IMR-90 (cell line): ENCODE results near the gene BTN2A1. TPM values are rescaled to one million over a fixed set of nuclear protein-coding genes. Genes with fewer than 3 reads are reported as not detected.
A peak's percentile ranks its signal among the peaks of the same experiment; 100 is the strongest.

Experiments used
- ATAC-seq: fragments of 200-7000 bp; cut with Tn5 transposase; 2 replicates; pipeline ENCODE4 v1.9.1; 2020; ENCODE audit warnings: low read depth, mild to moderate bottlenecking, moderate library complexity
- BruUV-seq: library from RNA; stranded (reverse); fragments of 400-500 nt; replicated peaks from 2 replicates; lab custom pipeline; 2021; lab: Mats Ljungman, UMichigan
- CTCF ChIA-PET: fragments of 300-600 bp; formaldehyde crosslinking; extraction: SDS; loops from one replicate; lab custom pipeline; 2021; ENCODE audit warnings: antibody characterized with exemption; lab: Yijun Ruan, JAX
- POLR2A ChIA-PET: fragments of 300-600 bp; sonication (Branson Sonifier 250); formaldehyde crosslinking; loops from one replicate; lab custom pipeline; 2022; ENCODE audit warnings: antibody characterized with exemption; ENCODE audit not compliant: unreplicated experiment; lab: Charles Lee
- DNase-seq: peaks from one replicate; pipeline ENCODE4 v3.0.0; 2013
- H2AFZ ChIP-seq: replicated peaks from 2 replicates; pipeline ENCODE3; 2013; ENCODE audit warnings: low read length, mild to moderate bottlenecking; ENCODE audit not compliant: poor library complexity
- H2AK5ac ChIP-seq: 2 replicates; pipeline ENCODE4 v1.6.1; 2013; ENCODE audit warnings: low read depth, low read length, inconsistent platforms
- H2AK9ac ChIP-seq: replicated peaks from 2 replicates; pipeline ENCODE3; 2013; ENCODE audit warnings: mild to moderate bottlenecking, low read depth, low read length, moderate library complexity; ENCODE audit not compliant: poor library complexity
- H2BK120ac ChIP-seq: 2 replicates; pipeline ENCODE4 v1.6.1; 2013; ENCODE audit warnings: low read depth, low read length, inconsistent platforms
- H2BK15ac ChIP-seq: 3 replicates; pipeline ENCODE4 v1.6.1; 2013; ENCODE audit warnings: low read depth, low read length, inconsistent platforms
- H2BK20ac ChIP-seq: 2 replicates; pipeline ENCODE4 v1.6.1; 2013; ENCODE audit warnings: low read depth, mild to moderate bottlenecking, inconsistent platforms, low read length, moderate library complexity
- H2BK5ac ChIP-seq: 2 replicates; pipeline ENCODE4 v1.6.1; 2013; ENCODE audit warnings: mild to moderate bottlenecking, low read depth, low read length, inconsistent platforms; ENCODE audit not compliant: poor library complexity, severe bottlenecking
- H3K14ac ChIP-seq: replicated peaks from 2 replicates; pipeline ENCODE4 v1.6.1; 2013; ENCODE audit warnings: low read depth, low read length, inconsistent platforms
- H3K18ac ChIP-seq: 2 replicates; pipeline ENCODE4 v1.6.1; 2013; ENCODE audit warnings: low read depth, low read length, control low read depth
- H3K23ac ChIP-seq: 2 replicates; pipeline ENCODE4 v1.6.1; 2013; ENCODE audit warnings: low read depth, low read length, inconsistent platforms
- H3K27ac ChIP-seq: 2 replicates; pipeline ENCODE4 v1.5.1; 2013; ENCODE audit warnings: mild to moderate bottlenecking, control low read depth, low read length; ENCODE audit not compliant: insufficient read depth
- H3K27me3 ChIP-seq: 2 replicates; pipeline ENCODE4 v1.6.1; 2013; ENCODE audit warnings: low read length; ENCODE audit not compliant: control insufficient read depth, insufficient read depth
- H3K36me3 ChIP-seq: 2 replicates; pipeline ENCODE4 v1.6.1; 2013; ENCODE audit warnings: low read length, mixed read lengths; ENCODE audit not compliant: control insufficient read depth, insufficient read depth
- H3K4ac ChIP-seq: 2 replicates; pipeline ENCODE4 v1.6.1; 2013; ENCODE audit warnings: low read depth, low read length, inconsistent platforms
- H3K4me1 ChIP-seq: 2 replicates; pipeline ENCODE4 v1.6.1; 2013; ENCODE audit warnings: low read length, mixed read lengths; ENCODE audit not compliant: control insufficient read depth, insufficient read depth
- H3K4me2 ChIP-seq: 2 replicates; pipeline ENCODE4 v1.6.1; 2013; ENCODE audit warnings: low read depth, mild to moderate bottlenecking, control low read depth, low read length, moderate library complexity
- H3K4me3 ChIP-seq: 2 replicates; pipeline ENCODE4 v1.5.1; 2013; ENCODE audit warnings: low read depth, mild to moderate bottlenecking, control low read depth, low read length, moderate library complexity; ENCODE audit not compliant: insufficient read depth
- H3K56ac ChIP-seq: 2 replicates; pipeline ENCODE4 v1.6.1; 2013; ENCODE audit warnings: low read length, inconsistent platforms; ENCODE audit not compliant: insufficient read depth; ENCODE audit errors: extremely low read depth
- H3K79me1 ChIP-seq, 2 experiments: 2 replicates each; pipeline ENCODE4 v1.6.1; 2013; ENCODE audit warnings: low read length in 2 of 2, inconsistent platforms in 1 of 2, low read depth in 1 of 2
- H3K9ac ChIP-seq: 2 replicates; pipeline ENCODE4 v1.6.1; 2013; ENCODE audit warnings: low read depth, low read length, control low read depth
- H3K9me1 ChIP-seq: 2 replicates; pipeline ENCODE4 v1.6.1; 2013; ENCODE audit warnings: low read length, inconsistent platforms; ENCODE audit not compliant: insufficient read depth
- H3K9me3 ChIP-seq: 2 replicates; pipeline ENCODE4 v1.6.1; 2013; ENCODE audit warnings: low read length; ENCODE audit not compliant: control insufficient read depth, insufficient read depth
- H4K20me1 ChIP-seq: 2 replicates; pipeline ENCODE4 v1.6.1; 2013; ENCODE audit warnings: low read length, inconsistent platforms; ENCODE audit not compliant: insufficient read depth
- H4K5ac ChIP-seq: 2 replicates; pipeline ENCODE4 v1.6.1; 2013; ENCODE audit warnings: mild to moderate bottlenecking, low read depth, low read length, control low read depth
- H4K8ac ChIP-seq, 2 experiments: 2 replicates each; pipeline ENCODE4 v1.6.1; 2013; ENCODE audit warnings: low read depth in 2 of 2, low read length in 2 of 2, control low read depth in 1 of 2, inconsistent platforms in 1 of 2
- H4K91ac ChIP-seq: 2 replicates; pipeline ENCODE4 v1.6.1; 2013; ENCODE audit warnings: low read depth, low read length, inconsistent platforms; ENCODE audit not compliant: insufficient read depth
- BHLHE40 ChIP-seq: fragments of 150-350 bp; IDR thresholded peaks from 2 replicates; pipeline ENCODE4 v1.6.1; 2016; ENCODE audit warnings: mild to moderate bottlenecking, low read depth, low read length
- CEBPB ChIP-seq: IDR thresholded peaks from 2 replicates; pipeline ENCODE4 v1.6.1; 2012; ENCODE audit warnings: low read depth, low read length, improper control_type of control experiment
- CHD1 ChIP-seq: IDR thresholded peaks from 2 replicates; pipeline ENCODE4 v1.6.1; 2012; ENCODE audit warnings: low read depth, low read length, improper control_type of control experiment
- FOS ChIP-seq: fragments of 150-350 bp; IDR thresholded peaks from 2 replicates; pipeline ENCODE4 v1.6.1; 2016; ENCODE audit warnings: low read depth, low read length
- MAFK ChIP-seq: IDR thresholded peaks from 2 replicates; pipeline ENCODE4 v1.6.1; 2012; ENCODE audit warnings: low read depth, low read length, improper control_type of control experiment
- RCOR1 ChIP-seq: IDR thresholded peaks from 2 replicates; pipeline ENCODE4 v1.6.1; 2012; ENCODE audit warnings: mild to moderate bottlenecking, low read length, improper control_type of control experiment; ENCODE audit not compliant: insufficient replicate concordance
- WGBS, 2 experiments: methylation state at CpG; one replicate each; pipeline versions ENCODE4 v1.1.5 to v1.1.7; 2013; ENCODE audit warnings: missing lambda C conversion rate in 2 of 2; ENCODE audit not compliant: insufficient read length in 1 of 2; ENCODE audit errors: extremely low coverage in 2 of 2; 5-methylcytosine and 5-hydroxymethylcytosine counted together
- dilution Hi-C: fragments of 300-500 bp; cut with HindIII; formaldehyde crosslinking; loops from one replicate; pipeline ENCODE4 v1.14.3; 2018; ENCODE audit warnings: low sequenced_read_pairs; ENCODE audit not compliant: unreplicated experiment
- in situ Hi-C: fragments of 300-500 bp; cut with MboI; formaldehyde crosslinking; loops from 3 replicates; pipeline ENCODE4 v1.14.3; 2019; ENCODE audit warnings: low sequenced_read_pairs, inconsistent platforms, mixed read lengths
- intact Hi-C: fragments of 100-400 bp; cut with micrococcal nuclease; formaldehyde crosslinking; loops from 2 replicates; pipeline ENCODE4 v1.10.0; 2022
- polyA plus RNA-seq, 3 experiments: library from polyadenylated mRNA; depleted of rRNA; stranded (reverse); fragments of >200 nt; gene quantifications; 2 replicates each; pipeline ENCODE4 v1.2.3, GENCODE V29; 2012; ENCODE audit warnings: low replicate concordance in 1 of 3
- total RNA-seq: library from RNA; depleted of rRNA; stranded (reverse); fragments of >200 nt; gene quantifications from 2 replicates; pipeline ENCODE4 v1.2.3, GENCODE V29; 2012
- TF ChIP-seq, protein P1 (sequence below): fragments of 150-350 bp; IDR thresholded peaks from 2 replicates; pipeline ENCODE4 v1.6.1; 2017; ENCODE audit warnings: mild to moderate bottlenecking, antibody characterized with exemption, low read length, low read depth
- TF ChIP-seq, protein P2 (sequence below): conservative IDR thresholded peaks from 2 replicates; pipeline ENCODE4 v1.5.1; 2012; ENCODE audit warnings: mild to moderate bottlenecking, low read depth, low read length, improper control_type of control experiment
- TF ChIP-seq, protein P3 (sequence below): fragments of 150-350 bp; IDR thresholded peaks from 2 replicates; pipeline ENCODE4 v1.6.1; 2016; ENCODE audit warnings: low read depth, mild to moderate bottlenecking, low read length, moderate library complexity, borderline replicate concordance

Gene BTN2A1
- total and polyA plus RNA-seq, 2 of the 4 experiments (the other 2 are of a cell fraction): 13.6 to 40.2 TPM

DNA sequence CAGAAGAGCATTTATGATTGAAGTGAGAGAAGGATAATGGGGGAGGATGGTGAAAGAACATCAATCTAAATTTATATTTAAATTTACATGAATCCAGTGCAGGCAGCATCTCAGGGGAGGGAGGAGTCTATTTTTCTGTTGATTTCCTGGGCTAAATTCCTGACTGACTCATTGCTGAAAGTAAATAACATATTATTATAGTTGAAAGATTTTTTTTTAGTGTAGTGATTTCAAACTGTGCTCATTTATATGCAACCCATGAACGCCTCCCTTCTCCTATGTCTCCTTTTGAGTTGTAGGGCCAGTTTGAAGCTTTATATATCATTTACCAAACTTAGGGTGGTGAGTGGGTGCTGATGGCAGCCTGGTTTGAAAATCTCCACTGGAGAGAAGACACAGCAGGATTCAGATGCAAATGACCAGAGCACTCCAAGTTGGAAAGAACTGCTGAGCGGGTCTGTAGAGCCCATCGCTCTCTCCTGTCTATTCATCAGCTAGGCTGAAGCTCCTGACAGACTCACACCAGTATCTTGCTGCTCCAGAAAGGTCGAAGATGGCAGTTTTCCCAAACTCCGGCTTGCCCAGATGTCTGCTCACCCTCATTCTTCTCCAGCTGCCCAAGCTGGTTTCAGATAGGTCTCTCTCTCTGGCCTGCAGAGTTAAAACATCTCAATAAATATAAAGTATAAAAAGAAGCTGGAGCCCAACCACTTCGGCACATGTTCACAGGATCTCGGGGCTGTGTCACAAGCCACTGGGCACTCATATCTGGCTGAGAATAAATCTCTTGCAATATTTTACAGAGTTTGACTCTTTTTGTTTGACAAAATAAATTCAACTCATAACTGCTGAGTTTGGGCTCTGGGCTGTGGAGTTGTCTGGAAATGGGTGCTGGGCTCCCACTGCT, 18.3 kb downstream of the BTN2A1 start (continued):
- TF ChIP-seq, protein P1, sequence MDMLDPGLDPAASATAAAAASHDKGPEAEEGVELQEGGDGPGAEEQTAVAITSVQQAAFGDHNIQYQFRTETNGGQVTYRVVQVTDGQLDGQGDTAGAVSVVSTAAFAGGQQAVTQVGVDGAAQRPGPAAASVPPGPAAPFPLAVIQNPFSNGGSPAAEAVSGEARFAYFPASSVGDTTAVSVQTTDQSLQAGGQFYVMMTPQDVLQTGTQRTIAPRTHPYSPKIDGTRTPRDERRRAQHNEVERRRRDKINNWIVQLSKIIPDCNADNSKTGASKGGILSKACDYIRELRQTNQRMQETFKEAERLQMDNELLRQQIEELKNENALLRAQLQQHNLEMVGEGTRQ: no peak
- TF ChIP-seq BHLHE40: no peak
- no peak; the same call in 1 of the 2 replicates for TF ChIP-seq FOS

DNA sequence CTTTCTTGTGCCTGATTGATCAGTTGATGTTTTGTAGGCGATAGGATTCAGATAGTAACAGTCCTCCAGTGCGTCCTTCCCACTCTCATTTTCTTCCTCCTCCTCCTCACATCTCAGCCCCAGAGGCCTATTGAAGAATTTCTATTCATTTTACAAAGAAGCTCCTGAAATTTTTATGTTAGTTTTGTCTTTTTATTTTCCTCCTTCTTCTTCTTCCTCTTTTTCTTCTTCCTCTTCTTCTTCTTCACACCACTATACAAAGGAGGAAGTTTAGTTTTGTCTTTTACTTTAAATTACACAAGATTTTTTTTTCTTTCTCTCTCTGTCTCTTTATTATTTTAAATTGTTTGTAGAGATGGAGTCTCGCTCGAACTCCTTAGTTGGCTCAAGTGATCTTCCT, 19.1 kb downstream of the BTN2A1 start:
- H3K9ac ChIP-seq: no peak overlapping the region
- H3K4me3 ChIP-seq: no peak overlapping the region
- no peak overlapping the region for H2BK15ac ChIP-seq
- H3K23ac ChIP-seq: peak overlapping the region; percentile 48; the same call in 1 of the 2 replicates
- CTCF ChIA-PET: interaction anchor here (0.6 kb wide), 1 partner anchor 13 kb away, joined by 3 read pairs; no protein-coding TSS in a partner anchor
- peak overlapping the region; percentile 45; the same call in 1 of the 2 replicates for H2AK5ac ChIP-seq
- H3K36me3 ChIP-seq: no peaks in the 10 kb centered on the region
- H2AK9ac ChIP-seq: no peak overlapping the region
- no peak overlapping the region for H2BK120ac ChIP-seq
- no peak overlapping the region for H3K27ac ChIP-seq
- H3K9me1 ChIP-seq: peaks cover 9% of the 10 kb centered on the region
- in situ Hi-C loops: no loop called here
- peak overlapping the region; percentile 73; the same call in 1 of the 2 replicates for H4K91ac ChIP-seq
- no CpG with 5 or more reads among the region's 4 CpGs for WGBS, 2 experiments
- H4K5ac ChIP-seq: no peak overlapping the region
- H3K14ac ChIP-seq: no peak overlapping the region
- dilution Hi-C loops: no loop called here
- peaks cover 21% of the 10 kb centered on the region for H3K4me1 ChIP-seq
- no peaks in the 10 kb centered on the region for H4K20me1 ChIP-seq
- no TSS peak for BruUV-seq
- no peak overlapping the region for H3K18ac ChIP-seq
- H3K4ac ChIP-seq: no peak overlapping the region
- H3K79me1 ChIP-seq: peaks cover 4 to 25% of the 10 kb centered on the region in 2 experiments
- no peak overlapping the region for H2AFZ ChIP-seq
- no peaks in the 10 kb centered on the region; the same call in 1 of the 2 replicates for H3K9me3 ChIP-seq
- no peak overlapping the region for H3K56ac ChIP-seq
- peak overlapping the region in 1 of 2 experiments; percentile 44; a peak in 1 of 4 replicates for H4K8ac ChIP-seq
- H2BK5ac ChIP-seq: no peak overlapping the region
- no peak for ATAC-seq
- no peak overlapping the region for H3K4me2 ChIP-seq
- POLR2A ChIA-PET: no interaction called here
- intact Hi-C loops: no loop called here
- DNase-seq: no peak
- no peaks in the 10 kb centered on the region for H3K27me3 ChIP-seq
- H2BK20ac ChIP-seq: peak overlapping the region; percentile 62; the same call in 1 of the 2 replicates
- TF ChIP-seq, protein P2, sequence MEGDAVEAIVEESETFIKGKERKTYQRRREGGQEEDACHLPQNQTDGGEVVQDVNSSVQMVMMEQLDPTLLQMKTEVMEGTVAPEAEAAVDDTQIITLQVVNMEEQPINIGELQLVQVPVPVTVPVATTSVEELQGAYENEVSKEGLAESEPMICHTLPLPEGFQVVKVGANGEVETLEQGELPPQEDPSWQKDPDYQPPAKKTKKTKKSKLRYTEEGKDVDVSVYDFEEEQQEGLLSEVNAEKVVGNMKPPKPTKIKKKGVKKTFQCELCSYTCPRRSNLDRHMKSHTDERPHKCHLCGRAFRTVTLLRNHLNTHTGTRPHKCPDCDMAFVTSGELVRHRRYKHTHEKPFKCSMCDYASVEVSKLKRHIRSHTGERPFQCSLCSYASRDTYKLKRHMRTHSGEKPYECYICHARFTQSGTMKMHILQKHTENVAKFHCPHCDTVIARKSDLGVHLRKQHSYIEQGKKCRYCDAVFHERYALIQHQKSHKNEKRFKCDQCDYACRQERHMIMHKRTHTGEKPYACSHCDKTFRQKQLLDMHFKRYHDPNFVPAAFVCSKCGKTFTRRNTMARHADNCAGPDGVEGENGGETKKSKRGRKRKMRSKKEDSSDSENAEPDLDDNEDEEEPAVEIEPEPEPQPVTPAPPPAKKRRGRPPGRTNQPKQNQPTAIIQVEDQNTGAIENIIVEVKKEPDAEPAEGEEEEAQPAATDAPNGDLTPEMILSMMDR: no peak
- TF ChIP-seq CEBPB (no peak), MAFK (no peak), FOS (no peak), CHD1 (no peak), RCOR1 (no peak)
- TF ChIP-seq, protein P3, sequence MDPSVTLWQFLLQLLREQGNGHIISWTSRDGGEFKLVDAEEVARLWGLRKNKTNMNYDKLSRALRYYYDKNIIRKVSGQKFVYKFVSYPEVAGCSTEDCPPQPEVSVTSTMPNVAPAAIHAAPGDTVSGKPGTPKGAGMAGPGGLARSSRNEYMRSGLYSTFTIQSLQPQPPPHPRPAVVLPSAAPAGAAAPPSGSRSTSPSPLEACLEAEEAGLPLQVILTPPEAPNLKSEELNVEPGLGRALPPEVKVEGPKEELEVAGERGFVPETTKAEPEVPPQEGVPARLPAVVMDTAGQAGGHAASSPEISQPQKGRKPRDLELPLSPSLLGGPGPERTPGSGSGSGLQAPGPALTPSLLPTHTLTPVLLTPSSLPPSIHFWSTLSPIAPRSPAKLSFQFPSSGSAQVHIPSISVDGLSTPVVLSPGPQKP: no peak
- TF ChIP-seq, protein P1: no peak
